Muscle layer of duodenum (tissue), 2 donors: ENCODE data around the gene NAB2.
"Not testable (repeated sequence)": the region's sequence is repeated elsewhere in the genome, so short reads cannot be mapped to it uniquely, and the experiment has no call there.

Experiments
- H3K27ac ChIP-seq: one replicate; pipeline ENCODE4 v1.7.0; 2013; ENCODE audit warnings: mild to moderate bottlenecking, low read length
- H3K27me3 ChIP-seq: one replicate; pipeline ENCODE4 v1.7.0; 2013; ENCODE audit warnings: low read depth, mild to moderate bottlenecking, control low read depth, low read length
- H3K36me3 ChIP-seq, 2 donors: one replicate each; pipeline ENCODE4 v1.7.0; 2013; ENCODE audit warnings: low read length in 2 of 2, control low read depth in 1 of 2, mild to moderate bottlenecking in 1 of 2; ENCODE audit not compliant: insufficient read depth in 2 of 2, control insufficient read depth in 1 of 2
- H3K4me1 ChIP-seq, 2 donors: one replicate each; pipeline ENCODE4 v1.7.0; 2013; ENCODE audit warnings: low read length in 2 of 2, mild to moderate bottlenecking in 2 of 2, control low read depth in 1 of 2, moderate library complexity in 1 of 2; ENCODE audit not compliant: insufficient read depth in 2 of 2, control insufficient read depth in 1 of 2
- H3K4me3 ChIP-seq, 2 donors: one replicate each; pipeline ENCODE4 v1.7.0; 2013; ENCODE audit warnings: low read length in 2 of 2, low read depth in 1 of 2, mild to moderate bottlenecking in 1 of 2
- H3K9me3 ChIP-seq, 2 donors: one replicate each; pipeline ENCODE4 v1.7.0; 2013; ENCODE audit warnings: low read length in 2 of 2, control low read depth in 1 of 2, mild to moderate bottlenecking in 1 of 2; ENCODE audit not compliant: control insufficient read depth in 1 of 2
- donor health status: healthy.

Gene NAB2

GRCh38 chr12:57072661-57073060 lies 16.3 kb upstream of the NAB2 start:
- H3K4me1 ChIP-seq = peaks cover 7 to 18% of the 10 kb centered on the region in 2 donors
- no peak overlapping the region for H3K4me3 ChIP-seq
- H3K36me3 ChIP-seq = peaks cover 0 to 14% of the 10 kb centered on the region in 2 donors
- no peaks in the 10 kb centered on the region for H3K27me3 ChIP-seq
- peak overlapping the region; percentile 58 for H3K27ac ChIP-seq
- H3K9me3 ChIP-seq = no peaks in the 10 kb centered on the region

- not testable (repeated sequence) for H3K4me3 ChIP-seq, H3K27me3 ChIP-seq, H3K27ac ChIP-seq, H3K9me3 ChIP-seq
- Histone ChIP-seq H3K4me1 (peaks cover 7 to 22% of the 10 kb centered on the region in 2 donors), H3K36me3 (peaks cover 0 to 10% of the 10 kb centered on the region in 2 donors)
Observed at GRCh38 chr12:57073566-57074450, 15.1 kb upstream of the NAB2 start.

DNA sequence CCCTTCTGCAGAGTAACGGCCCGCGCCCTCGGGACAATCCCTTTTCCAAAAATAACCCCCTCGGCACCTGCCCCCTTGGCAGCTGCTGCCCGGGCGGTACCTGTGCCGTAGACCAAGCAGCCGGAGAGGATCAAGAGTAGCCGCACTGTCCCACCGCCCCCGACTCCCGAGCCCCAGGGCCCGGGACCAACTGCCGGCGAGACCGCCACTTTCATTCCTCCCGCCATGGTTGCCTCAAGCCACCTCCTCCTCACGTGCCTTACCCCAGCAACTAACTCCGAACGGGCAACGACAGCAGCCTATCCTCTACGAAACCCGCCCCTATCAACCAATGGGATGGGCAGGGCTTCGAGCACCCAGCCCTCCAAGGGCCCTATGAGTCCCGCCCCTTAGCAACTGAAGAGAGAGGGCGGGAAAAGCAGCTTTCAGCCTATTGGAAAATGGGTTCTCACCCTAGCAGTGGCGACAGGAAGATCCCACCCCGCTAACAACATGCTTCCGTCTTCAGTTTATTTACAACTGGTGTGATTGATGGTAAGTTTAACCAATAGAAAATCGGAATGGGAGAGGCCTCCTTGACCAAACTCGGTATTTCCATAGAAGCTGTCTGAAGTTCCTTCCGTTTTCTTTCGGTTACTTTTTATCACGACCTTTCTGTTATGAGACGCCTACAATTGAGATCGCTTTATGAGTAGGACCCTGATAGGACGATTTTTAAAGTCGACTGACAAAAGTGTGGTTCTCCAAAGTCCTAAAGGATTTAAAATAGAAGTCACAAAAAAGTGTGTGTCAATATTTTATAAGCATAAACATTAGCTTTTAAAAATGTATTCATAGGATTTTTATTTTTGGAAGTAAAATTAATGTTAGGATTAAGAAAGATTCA lies 10.2 kb upstream of the NAB2 start, which contains the start of gene NEMP1:
NEMP1 (minus strand) TSS at position 273 of the 886 bp plus-strand sequence; CDS start at position 227, 46 bp downstream.
- no peaks in the 10 kb centered on the region for H3K27me3 ChIP-seq
- no peaks in the 10 kb centered on the region for H3K9me3 ChIP-seq
- peaks cover 6 to 10% of the 10 kb centered on the region in 2 donors for H3K4me1 ChIP-seq
- peak within 1 kb of the TSS; percentile 76 to 99 for H3K4me3 ChIP-seq
- peak within 1 kb of the TSS; percentile 93 for H3K27ac ChIP-seq
- H3K36me3 ChIP-seq = no peaks in the 10 kb centered on the region

GRCh38 chr12:57079821-57080220 lies 9.1 kb upstream of the NAB2 start:
- H3K27ac ChIP-seq = no peak overlapping the region
- no peaks in the 10 kb centered on the region for H3K27me3 ChIP-seq
- no peak overlapping the region for H3K4me3 ChIP-seq
- no peaks in the 10 kb centered on the region for H3K36me3 ChIP-seq
- peaks cover 6 to 10% of the 10 kb centered on the region in 2 donors for H3K4me1 ChIP-seq
- H3K9me3 ChIP-seq = no peaks in the 10 kb centered on the region

DNA sequence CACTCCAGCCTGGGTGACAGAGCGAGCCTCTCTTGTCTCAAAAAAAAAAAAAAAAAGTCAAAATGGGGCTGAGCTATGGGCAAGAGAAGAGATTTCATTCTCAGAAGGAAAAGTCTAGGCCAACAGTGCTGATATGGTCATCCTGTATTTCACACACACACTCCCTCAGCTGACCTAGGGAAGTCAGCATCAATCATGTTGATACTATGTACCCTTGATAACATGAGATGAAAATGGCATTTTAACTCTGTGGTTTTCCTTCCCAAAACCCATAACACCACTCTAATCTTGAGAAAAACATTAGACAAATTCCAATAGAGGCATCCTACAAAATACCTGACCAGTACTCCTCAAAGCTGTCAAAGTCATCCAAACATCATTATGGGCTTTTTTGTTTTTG lies 8.1 kb upstream of the NAB2 start:
- no peaks in the 10 kb centered on the region for H3K27me3 ChIP-seq
- H3K27ac ChIP-seq = no peak overlapping the region
- no peak overlapping the region for H3K4me3 ChIP-seq
- peaks cover 6 to 18% of the 10 kb centered on the region in 2 donors for H3K4me1 ChIP-seq
- no peaks in the 10 kb centered on the region for H3K36me3 ChIP-seq
- H3K9me3 ChIP-seq = no peaks in the 10 kb centered on the region

GRCh38 chr12:57085999-57086492 lies 2.9 kb upstream of the NAB2 start:
- Histone ChIP-seq H3K36me3 (peaks cover 1 to 14% of the 10 kb centered on the region in 2 donors), H3K4me1 (peaks cover 8 to 21% of the 10 kb centered on the region in 2 donors), H3K27ac (peak overlapping the region; percentile 99), H3K4me3 (peak overlapping the region; percentile 58 to 81), H3K27me3 (no peaks in the 10 kb centered on the region), H3K9me3 (no peaks in the 10 kb centered on the region)

- Histone ChIP-seq H3K4me1 (peaks cover 10 to 26% of the 10 kb centered on the region in 2 donors), H3K27me3 (no peaks in the 10 kb centered on the region), H3K27ac (peak overlapping the region; percentile 99), H3K36me3 (peaks cover 6 to 19% of the 10 kb centered on the region in 2 donors), H3K4me3 (peak overlapping the region; percentile 58 to 81), H3K9me3 (no peaks in the 10 kb centered on the region)
Observed at GRCh38 chr12:57086493-57087009, 2.4 kb upstream of the NAB2 start.

DNA sequence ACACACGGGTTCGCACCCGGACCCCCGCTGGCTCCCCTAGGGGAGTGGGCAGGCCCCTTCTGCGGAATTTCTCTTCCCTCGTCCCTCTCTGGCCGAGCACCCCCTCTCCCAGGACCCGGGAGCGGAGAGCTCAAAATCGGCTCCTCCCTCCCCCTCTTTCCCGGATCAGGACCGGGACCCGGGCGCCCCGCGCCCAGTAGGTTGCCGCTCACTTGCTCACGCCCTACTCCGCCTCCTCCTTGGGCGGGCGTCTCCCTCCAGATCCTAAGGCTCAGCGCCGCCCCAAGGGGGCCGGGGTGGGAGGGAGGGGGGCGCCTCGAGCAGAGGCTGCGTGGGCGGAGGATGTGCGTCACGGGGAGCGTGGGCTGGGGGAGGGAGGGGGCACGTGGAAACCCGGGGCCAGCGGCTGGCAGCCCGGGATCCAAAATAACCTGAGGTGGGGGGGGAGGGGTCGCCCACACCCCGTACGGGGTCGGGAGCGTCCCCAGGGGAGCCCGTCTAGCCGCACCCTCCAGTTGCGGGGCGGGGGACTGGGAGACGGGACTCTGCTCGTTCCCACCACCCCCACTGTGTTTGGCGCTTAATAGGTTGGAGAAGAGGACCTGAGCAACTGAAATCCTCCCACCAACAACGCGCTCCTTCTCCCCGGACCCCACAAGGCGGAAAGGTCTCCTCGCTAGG lies 1.8 kb upstream of the NAB2 start:
- no peaks in the 10 kb centered on the region for H3K9me3 ChIP-seq
- peak overlapping the region; percentile 99 for H3K27ac ChIP-seq
- peak overlapping the region; percentile 58 to 81 for H3K4me3 ChIP-seq
- H3K36me3 ChIP-seq = peaks cover 12 to 25% of the 10 kb centered on the region in 2 donors
- H3K4me1 ChIP-seq = peaks cover 14 to 32% of the 10 kb centered on the region in 2 donors
- no peaks in the 10 kb centered on the region for H3K27me3 ChIP-seq

DNA sequence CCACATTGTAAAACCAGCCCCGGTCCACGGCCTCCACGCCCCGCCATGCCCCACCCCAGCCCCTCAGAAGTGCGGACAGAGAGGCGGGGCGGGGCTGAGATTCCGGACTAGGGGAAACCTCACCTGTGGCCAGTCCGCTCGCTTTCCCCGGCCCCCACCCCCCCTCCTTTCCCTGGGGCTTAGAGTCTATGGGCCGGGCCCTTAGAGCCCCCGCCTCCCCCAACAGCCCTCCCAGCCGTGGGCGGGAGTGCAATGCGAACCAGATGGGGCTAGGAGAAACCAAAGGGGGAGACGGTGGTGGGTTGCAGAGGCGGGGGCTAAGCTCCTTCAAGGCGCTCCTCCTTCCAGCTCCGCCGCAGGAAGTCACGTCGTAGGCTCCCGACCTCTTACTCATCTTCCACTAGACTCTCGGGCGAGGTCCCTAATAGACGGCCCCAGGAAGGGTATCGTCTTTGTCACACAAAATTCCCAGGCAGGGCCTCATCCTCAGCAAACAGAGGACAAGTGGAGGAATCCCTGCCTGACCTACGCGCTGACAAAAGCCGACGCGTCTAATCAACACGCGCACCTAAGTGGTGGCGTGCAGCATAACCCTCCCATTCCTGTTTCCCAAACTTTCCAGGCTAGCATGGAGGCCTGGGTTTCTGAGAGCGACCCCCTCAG lies 1.1 kb upstream of the NAB2 start:
- no peaks in the 10 kb centered on the region for H3K9me3 ChIP-seq
- no peaks in the 10 kb centered on the region for H3K27me3 ChIP-seq
- H3K4me3 ChIP-seq = peak overlapping the region; percentile 58 to 72
- peaks cover 16 to 39% of the 10 kb centered on the region in 2 donors for H3K4me1 ChIP-seq
- peaks cover 19 to 31% of the 10 kb centered on the region in 2 donors for H3K36me3 ChIP-seq
- peak overlapping the region; percentile 98 for H3K27ac ChIP-seq
